ENCODE results near the gene PTMS. TPM values are rescaled to one million over a fixed set of nuclear protein-coding genes. Genes with fewer than 3 reads are reported as not detected.

The PTMS gene
- total and polyA plus RNA-seq, 8 donors, result 22.8 to 363 (median 156) TPM

- peak; percentile 96 to 98 for DNase-seq
- TF ChIP-seq POLR2AphosphoS5 (IDR thresholded peaks at IDR 0.05) (peak in 2 of 3 donors; percentile 60 to 88), CTCF (IDR thresholded peaks at IDR 0.05) (peak in 6 of 7 experiments; percentile 55 to 99 (median 92)), POLR2A (IDR thresholded peaks at IDR 0.05) (no peak), EP300 (IDR thresholded peaks at IDR 0.05) (no peak)
- Histone ChIP-seq H3K9me3 (no peaks in the 10 kb centered on the region), H3K36me3 (no peaks in the 10 kb centered on the region), H3K4me3 (peak overlapping the region; percentile 39 to 50 (median 42)), H3K4me1 (peaks cover 19 to 49% (median 40%) of the 10 kb centered on the region in 4 donors), H3K27ac (peak overlapping the region; percentile 31 to 82 (median 67)), H3K27me3 (peaks cover 0 to 18% (median 4%) of the 10 kb centered on the region in 3 donors)
- intact Hi-C loops (cut with DNase I; ENCODE audit: low total_unique reads), result no loop called here
- WGBS, 5 donors, result 3 to 5% (median 4%) methylated on average over 29 to 35 of the region's 35 CpGs
Observed at GRCh38 chr12:6778574-6779550, 12.7 kb downstream of the PTMS start.

GRCh38 chr12:6779708-6780432 lies 13.7 kb downstream of the PTMS start:
- Histone ChIP-seq H3K4me3 (no peak overlapping the region), H3K27me3 (peaks cover 0 to 9% (median 0%) of the 10 kb centered on the region in 3 donors), H3K9me3 (no peaks in the 10 kb centered on the region), H3K27ac (peak overlapping the region in 1 of 5 donors; percentile 82), H3K4me1 (peaks cover 15 to 43% (median 32%) of the 10 kb centered on the region in 4 donors), H3K36me3 (no peaks in the 10 kb centered on the region)
- 82 to 90% (median 87%) methylated on average over 6 of the region's 6 CpGs for WGBS, 5 donors
- TF ChIP-seq POLR2A (IDR thresholded peaks at IDR 0.05), result no peak
- no peak for TF ChIP-seq POLR2AphosphoS5 (IDR thresholded peaks at IDR 0.05)
- TF ChIP-seq CTCF (IDR thresholded peaks at IDR 0.05), result no peak
- TF ChIP-seq EP300 (IDR thresholded peaks at IDR 0.05), result no peak
- DNase-seq, result no peak
- intact Hi-C loops (cut with DNase I; ENCODE audit: low total_unique reads), result loop anchor here (5.0 kb wide), 1 partner anchor 43 kb away; no protein-coding TSS in a partner anchor

GRCh38 chr12:6780573-6780972 lies 14.4 kb downstream of the PTMS start:
- Histone ChIP-seq H3K4me1 (peaks cover 10 to 40% (median 25%) of the 10 kb centered on the region in 4 donors), H3K36me3 (no peaks in the 10 kb centered on the region), H3K9me3 (no peaks in the 10 kb centered on the region), H3K27me3 (peaks cover 0 to 9% (median 0%) of the 10 kb centered on the region in 3 donors), H3K4me3 (no peak overlapping the region), H3K27ac (no peak overlapping the region)
- 78 to 94% (median 88%) methylated on average over 6 of the region's 6 CpGs for WGBS, 5 donors
- DNase-seq, result no peak
- intact Hi-C loops (cut with DNase I; ENCODE audit: low total_unique reads), result loop anchor here (5.0 kb wide), 1 partner anchor 43 kb away; no protein-coding TSS in a partner anchor
- no peak for TF ChIP-seq CTCF (IDR thresholded peaks at IDR 0.05)

- intact Hi-C loops (cut with DNase I; ENCODE audit: low total_unique reads), result loop anchor here (5.0 kb wide), 1 partner anchor 45 kb away; no protein-coding TSS in a partner anchor
- no peak overlapping the region for H3K4me3 ChIP-seq
Observed at GRCh38 chr12:6782119-6782518, 16.0 kb downstream of the PTMS start.

More at GRCh38 chr12:6782119-6782518, 16.0 kb downstream of the PTMS start:
- Histone ChIP-seq H3K27ac (no peak overlapping the region), H3K27me3 (peaks cover 0 to 9% (median 0%) of the 10 kb centered on the region in 3 donors), H3K36me3 (no peaks in the 10 kb centered on the region), H3K4me1 (peaks cover 10 to 30% (median 20%) of the 10 kb centered on the region in 4 donors), H3K9me3 (no peaks in the 10 kb centered on the region)
- TF ChIP-seq CTCF (IDR thresholded peaks at IDR 0.05), result no peak
- TF ChIP-seq POLR2AphosphoS5 (IDR thresholded peaks at IDR 0.05), result no peak
- TF ChIP-seq EP300 (IDR thresholded peaks at IDR 0.05), result no peak
- no peak for TF ChIP-seq POLR2A (IDR thresholded peaks at IDR 0.05)
- 74 to 82% (median 81%) methylated on average over 6 of the region's 6 CpGs for WGBS, 5 donors
- DNase-seq, result peak in 1 of 2 donors; percentile 0
